PC-9 (cell line): ENCODE results near the gene PAK4.

Experiments used
- EZH2 ChIP-seq: fragments of 200-600 bp; sonication (generic); IDR thresholded peaks from 2 replicates; pipeline ENCODE4 v1.8.0; 2017; ENCODE audit warnings: antibody characterized with exemption, low read depth
- TF ChIP-seq, protein P1 (sequence below): fragments of 200-600 bp; sonication (generic); conservative IDR thresholded peaks from 2 replicates; pipeline ENCODE4 v1.6.1; 2017; ENCODE audit warnings: mixed run types, antibody characterized with exemption, mild to moderate bottlenecking, moderate library complexity

- TF ChIP-seq, protein P1, sequence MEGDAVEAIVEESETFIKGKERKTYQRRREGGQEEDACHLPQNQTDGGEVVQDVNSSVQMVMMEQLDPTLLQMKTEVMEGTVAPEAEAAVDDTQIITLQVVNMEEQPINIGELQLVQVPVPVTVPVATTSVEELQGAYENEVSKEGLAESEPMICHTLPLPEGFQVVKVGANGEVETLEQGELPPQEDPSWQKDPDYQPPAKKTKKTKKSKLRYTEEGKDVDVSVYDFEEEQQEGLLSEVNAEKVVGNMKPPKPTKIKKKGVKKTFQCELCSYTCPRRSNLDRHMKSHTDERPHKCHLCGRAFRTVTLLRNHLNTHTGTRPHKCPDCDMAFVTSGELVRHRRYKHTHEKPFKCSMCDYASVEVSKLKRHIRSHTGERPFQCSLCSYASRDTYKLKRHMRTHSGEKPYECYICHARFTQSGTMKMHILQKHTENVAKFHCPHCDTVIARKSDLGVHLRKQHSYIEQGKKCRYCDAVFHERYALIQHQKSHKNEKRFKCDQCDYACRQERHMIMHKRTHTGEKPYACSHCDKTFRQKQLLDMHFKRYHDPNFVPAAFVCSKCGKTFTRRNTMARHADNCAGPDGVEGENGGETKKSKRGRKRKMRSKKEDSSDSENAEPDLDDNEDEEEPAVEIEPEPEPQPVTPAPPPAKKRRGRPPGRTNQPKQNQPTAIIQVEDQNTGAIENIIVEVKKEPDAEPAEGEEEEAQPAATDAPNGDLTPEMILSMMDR = no peak
- TF ChIP-seq EZH2 = no peak
Observed at GRCh38 chr19:39207293-39207836, 81.8 kb downstream of the PAK4 start.
